K562 (cell line): ENCODE results near the gene DNAJC9. TPM values are rescaled to one million over a fixed set of nuclear protein-coding genes. Genes with fewer than 3 reads are reported as not detected.

Source experiments
- ARNT ChIP-seq, 2 experiments: fragments of 450-650 bp; IDR thresholded peaks; 2 replicates each; pipeline ENCODE4 v1.6.1; 2016; ENCODE audit warnings: mild to moderate bottlenecking in 1 of 2
- CBFA2T2 ChIP-seq: fragments of 450-650 bp; conservative IDR thresholded peaks from 2 replicates; pipeline ENCODE4 v1.6.1; 2017; ENCODE audit warnings: mild to moderate bottlenecking
- CBFA2T3 ChIP-seq: fragments of 450-650 bp; IDR thresholded peaks from 2 replicates; pipeline ENCODE4 v1.6.1; 2017
- CTCF ChIP-seq, 3 experiments: IDR thresholded peaks in 2 of 3; conservative IDR thresholded peaks in 1 of 3; 2 replicates each; pipeline ENCODE4 v1.5.1; 2011 to 2012; ENCODE audit warnings: low read length in 3 of 3, mild to moderate bottlenecking in 3 of 3, control low read depth in 2 of 3, improper control_type of control experiment in 1 of 3, inconsistent platforms in 1 of 3, low read depth in 1 of 3, mixed read lengths in 1 of 3, moderate library complexity in 1 of 3; ENCODE audit not compliant: insufficient read depth in 2 of 3
- EGR1 ChIP-seq: fragments of 450-650 bp; conservative IDR thresholded peaks from 2 replicates; pipeline ENCODE4 v1.6.1; 2017; ENCODE audit warnings: mild to moderate bottlenecking
- HDAC2 ChIP-seq: fragments of 450-650 bp; IDR thresholded peaks from 2 replicates; pipeline ENCODE4 v1.6.1; 2016; ENCODE audit warnings: mild to moderate bottlenecking
- MAX ChIP-seq: sonication (generic); formaldehyde crosslinking; IDR thresholded peaks from 2 replicates; pipeline ENCODE4 v1.9.0; 2022; ENCODE audit warnings: mild to moderate bottlenecking, missing genetic modification reagents
- PURB ChIP-seq: sonication (generic); formaldehyde crosslinking; IDR thresholded peaks from 2 replicates; pipeline ENCODE4 v1.9.0; 2021; ENCODE audit warnings: low read depth, mild to moderate bottlenecking, missing genetic modification reagents
- RB1 ChIP-seq: fragments of 450-650 bp; IDR thresholded peaks from 2 replicates; pipeline ENCODE4 v1.6.1; 2017; ENCODE audit warnings: low read depth, mild to moderate bottlenecking
- SIRT6 ChIP-seq: IDR thresholded peaks from one replicate; pipeline ENCODE4 v1.6.1; 2012; ENCODE audit warnings: low read depth, mild to moderate bottlenecking, control low read depth, inconsistent platforms, low read length, moderate library complexity
- SMARCC2 ChIP-seq: fragments of 450-650 bp; IDR thresholded peaks from 2 replicates; pipeline ENCODE4 v1.6.1; 2017; ENCODE audit warnings: antibody characterized with exemption, moderate library complexity, mild to moderate bottlenecking, low read depth
- STAT5A ChIP-seq: IDR thresholded peaks from 2 replicates; pipeline ENCODE4 v1.6.1; 2012; ENCODE audit warnings: low read length, inconsistent platforms, borderline replicate concordance
- TCF3 ChIP-seq: sonication (generic); formaldehyde crosslinking; IDR thresholded peaks from 2 replicates; pipeline ENCODE4 v1.4.0; 2020; ENCODE audit warnings: mild to moderate bottlenecking, missing genetic modification reagents
- U2AF2 ChIP-seq: fragments of 200-400 bp; formaldehyde crosslinking; optimal IDR thresholded peaks from 2 replicates; pipeline ENCODE3; 2017; ENCODE audit warnings: low read depth, mild to moderate bottlenecking, low read length
- XRCC4 ChIP-seq: IDR thresholded peaks from one replicate; pipeline ENCODE4 v1.6.1; 2011; ENCODE audit not compliant: insufficient read depth, insufficient read length; ENCODE audit errors: extremely low read depth
- ZBTB7A ChIP-seq: IDR thresholded peaks from 2 replicates; pipeline ENCODE4 v1.6.1; 2011; ENCODE audit warnings: low read depth, mild to moderate bottlenecking, low read length, moderate library complexity, borderline replicate concordance; ENCODE audit not compliant: control insufficient read depth
- ZNF174 ChIP-seq: fragments of 250-450 bp; sonication (Bioruptor Pico); IDR thresholded peaks from 2 replicates; pipeline ENCODE4 v1.4.0; 2020; ENCODE audit warnings: mild to moderate bottlenecking
- ZNF311 ChIP-seq: fragments of 250-450 bp; sonication (Bioruptor Pico); IDR thresholded peaks from 2 replicates; pipeline ENCODE4 v1.4.0; 2020; ENCODE audit warnings: mild to moderate bottlenecking, moderate library complexity
- ZNF354B ChIP-seq: fragments of 250-450 bp; sonication (Bioruptor Pico); IDR thresholded peaks from 2 replicates; pipeline ENCODE4 v1.4.0; 2020
- ZNF57 ChIP-seq: fragments of 450-650 bp; formaldehyde crosslinking; IDR thresholded peaks from 2 replicates; pipeline ENCODE4 v1.4.0; 2020; ENCODE audit warnings: mild to moderate bottlenecking, moderate library complexity
- ZNF586 ChIP-seq: fragments of 450-650 bp; formaldehyde crosslinking; conservative IDR thresholded peaks from 2 replicates; pipeline ENCODE4 v1.4.0; 2020; ENCODE audit warnings: mild to moderate bottlenecking, moderate library complexity
- polyA plus RNA-seq, 8 experiments: library from polyadenylated mRNA; depleted of rRNA in 4 of 8; stranded (reverse) in 5 of 8; unstranded in 3 of 8; fragments of >200 nt; fragmentation: Nextera tagmentation in 2 of 8; fragmentation: Illumina TruSeq in 1 of 8; extraction: Ambion mirVana in 2 of 8; extraction: Trizol in 1 of 8; gene quantifications; 2 replicates each; pipeline versions ENCODE4 v1.2.1 to v1.2.3, GENCODE V29; 2011 to 2014; ENCODE audit warnings: inconsistent platforms in 1 of 8, missing spikeins in 1 of 8
- total RNA-seq, 7 experiments: library from RNA; depleted of rRNA in 6 of 7; stranded (reverse); fragments of >200 nt in 6 of 7; fragmentation: Illumina TruSeq in 2 of 7; extraction: Trizol in 2 of 7; gene quantifications; 2 replicates each; pipeline versions ENCODE4 v1.2.1 to v1.2.3, GENCODE V29; 2011 to 2021; ENCODE audit warnings: low replicate concordance in 1 of 7
- TF ChIP-seq, protein P1 (sequence below): sonication (generic); formaldehyde crosslinking; IDR thresholded peaks from 2 replicates; pipeline ENCODE4 v1.8.0; 2023; ENCODE audit warnings: mild to moderate bottlenecking, missing genetic modification reagents

Gene DNAJC9
- total and polyA plus RNA-seq, 9 of the 15 experiments (the other 6 are each of a cell fraction or from before 2014, with no cell fraction given) = 66.7 to 133 (median 102) TPM

DNA sequence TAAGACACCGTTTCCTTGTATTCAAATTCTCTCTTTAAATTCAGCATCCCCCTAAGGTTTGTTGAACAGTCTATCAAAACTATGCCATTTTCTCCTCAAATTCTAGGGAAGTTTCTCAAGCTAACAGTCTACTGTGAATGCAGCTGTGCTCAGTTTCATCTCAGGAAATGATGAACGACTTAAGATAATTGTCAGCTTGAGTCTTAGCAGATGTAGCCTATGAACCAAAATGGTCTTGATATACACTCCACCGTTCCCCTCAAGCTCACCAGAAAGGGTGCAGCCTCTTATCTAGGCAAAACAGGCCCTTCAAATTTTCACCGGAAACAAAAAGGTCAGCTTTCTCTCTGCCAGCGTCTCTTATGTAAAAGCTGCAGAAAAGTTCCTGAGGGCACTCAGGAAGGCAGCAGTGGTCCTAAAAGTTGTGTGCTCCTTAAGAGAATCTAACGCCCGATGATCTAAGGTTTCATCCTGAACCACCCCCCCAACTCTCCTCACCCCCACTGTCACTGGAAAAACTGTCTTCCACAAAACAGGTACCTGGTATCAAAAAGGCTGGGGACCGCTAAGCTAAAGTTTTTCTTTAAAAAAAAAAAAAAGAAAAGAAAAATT, 2.1 kb downstream of the DNAJC9 start (continued):
- TF ChIP-seq SMARCC2 = peak; percentile 63; the same call in 1 of the 2 replicates
- peak; percentile 94 for TF ChIP-seq TCF3
- TF ChIP-seq ZNF354B (CRISPR knock-in tag) = no peak
- TF ChIP-seq CBFA2T3 = peak; percentile 99
- TF ChIP-seq HDAC2 = 0 out of 2 replicates have a peak, but pooled peaks have one; percentile 48
- no peak for TF ChIP-seq CTCF (IDR thresholded peaks at IDR 0.05 in 2 of 3, conservative IDR thresholded peaks at IDR 0.05 in 1 of 3; ENCODE audit: insufficient read depth in 2 of 3, low read depth in 1 of 3, low read length in 3 of 3)
- no peak for TF ChIP-seq SIRT6
- no peak for TF ChIP-seq RB1
- peak; percentile 87 to 91 for TF ChIP-seq ARNT (IDR thresholded peaks at IDR 0.05)
- TF ChIP-seq PURB (CRISPR knock-in tag) = no peak
- no peak for TF ChIP-seq ZBTB7A
- TF ChIP-seq, protein P1, sequence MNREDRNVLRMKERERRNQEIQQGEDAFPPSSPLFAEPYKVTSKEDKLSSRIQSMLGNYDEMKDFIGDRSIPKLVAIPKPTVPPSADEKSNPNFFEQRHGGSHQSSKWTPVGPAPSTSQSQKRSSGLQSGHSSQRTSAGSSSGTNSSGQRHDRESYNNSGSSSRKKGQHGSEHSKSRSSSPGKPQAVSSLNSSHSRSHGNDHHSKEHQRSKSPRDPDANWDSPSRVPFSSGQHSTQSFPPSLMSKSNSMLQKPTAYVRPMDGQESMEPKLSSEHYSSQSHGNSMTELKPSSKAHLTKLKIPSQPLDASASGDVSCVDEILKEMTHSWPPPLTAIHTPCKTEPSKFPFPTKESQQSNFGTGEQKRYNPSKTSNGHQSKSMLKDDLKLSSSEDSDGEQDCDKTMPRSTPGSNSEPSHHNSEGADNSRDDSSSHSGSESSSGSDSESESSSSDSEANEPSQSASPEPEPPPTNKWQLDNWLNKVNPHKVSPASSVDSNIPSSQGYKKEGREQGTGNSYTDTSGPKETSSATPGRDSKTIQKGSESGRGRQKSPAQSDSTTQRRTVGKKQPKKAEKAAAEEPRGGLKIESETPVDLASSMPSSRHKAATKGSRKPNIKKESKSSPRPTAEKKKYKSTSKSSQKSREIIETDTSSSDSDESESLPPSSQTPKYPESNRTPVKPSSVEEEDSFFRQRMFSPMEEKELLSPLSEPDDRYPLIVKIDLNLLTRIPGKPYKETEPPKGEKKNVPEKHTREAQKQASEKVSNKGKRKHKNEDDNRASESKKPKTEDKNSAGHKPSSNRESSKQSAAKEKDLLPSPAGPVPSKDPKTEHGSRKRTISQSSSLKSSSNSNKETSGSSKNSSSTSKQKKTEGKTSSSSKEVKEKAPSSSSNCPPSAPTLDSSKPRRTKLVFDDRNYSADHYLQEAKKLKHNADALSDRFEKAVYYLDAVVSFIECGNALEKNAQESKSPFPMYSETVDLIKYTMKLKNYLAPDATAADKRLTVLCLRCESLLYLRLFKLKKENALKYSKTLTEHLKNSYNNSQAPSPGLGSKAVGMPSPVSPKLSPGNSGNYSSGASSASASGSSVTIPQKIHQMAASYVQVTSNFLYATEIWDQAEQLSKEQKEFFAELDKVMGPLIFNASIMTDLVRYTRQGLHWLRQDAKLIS = peak; percentile 62
- TF ChIP-seq ZNF57 (CRISPR knock-in tag) = no peak
- TF ChIP-seq CBFA2T2 = peak; percentile 98
- peak; percentile 92 for TF ChIP-seq STAT5A
- no peak for TF ChIP-seq ZNF311 (CRISPR knock-in tag)
- no peak for TF ChIP-seq ZNF586 (CRISPR knock-in tag)
- TF ChIP-seq ZNF174 = no peak
- TF ChIP-seq U2AF2 = no peak
- TF ChIP-seq XRCC4 = no peak
- TF ChIP-seq EGR1 = no peak
- no peak for TF ChIP-seq MAX (CRISPR knock-in tag)
